ENCODE results near the gene COL28A1.

COL28A1 gene

DNA sequence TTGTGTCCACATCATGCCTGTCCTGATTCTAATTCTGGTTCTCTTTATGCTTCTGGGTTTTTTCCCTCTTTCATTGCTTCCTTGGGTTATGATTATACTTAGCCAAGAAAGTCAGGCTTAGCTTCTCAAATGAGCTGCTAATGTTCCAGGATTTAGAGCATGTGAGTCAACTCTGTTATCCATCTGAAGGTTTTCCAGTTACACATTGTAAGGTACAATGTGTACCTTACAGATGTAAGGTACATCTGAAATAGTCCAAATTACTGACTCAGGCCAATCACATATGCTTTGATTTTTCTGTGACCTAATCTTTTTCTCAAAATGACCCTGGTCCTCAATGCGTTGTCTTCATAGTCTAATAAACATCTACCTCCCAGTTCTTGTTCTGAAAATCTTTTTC is 17.7 kb upstream of the COL28A1 start:
- intact Hi-C loops (cut with micrococcal nuclease) = no loop called here
- no peak overlapping the region for H3K4me3 Mint-ChIP-seq
- H3K27ac Mint-ChIP-seq = no peak overlapping the region
- H3K36me3 Mint-ChIP-seq (ENCODE audit: low read depth) = no peaks in the 10 kb centered on the region
- no peaks in the 10 kb centered on the region for H3K4me1 Mint-ChIP-seq (ENCODE audit: low read depth)
- H3K27me3 Mint-ChIP-seq = no peaks in the 10 kb centered on the region
- H3K9me3 Mint-ChIP-seq = peaks cover 12% of the 10 kb centered on the region

GRCh38 chr7:7552199-7552598 is 16.5 kb upstream of the COL28A1 start:
- no peak overlapping the region for H3K4me3 Mint-ChIP-seq
- no peaks in the 10 kb centered on the region for H3K4me1 Mint-ChIP-seq (ENCODE audit: low read depth)
- intact Hi-C loops (cut with micrococcal nuclease) = no loop called here
- no peaks in the 10 kb centered on the region for H3K27me3 Mint-ChIP-seq
- no peak overlapping the region for H3K27ac Mint-ChIP-seq
- peaks cover under 1% of the 10 kb centered on the region for H3K9me3 Mint-ChIP-seq
- no peaks in the 10 kb centered on the region for H3K36me3 Mint-ChIP-seq (ENCODE audit: low read depth)

- Mint-ChIP-seq H3K27me3 (no peaks in the 10 kb centered on the region), H3K4me3 (no peak overlapping the region), H3K4me1 (ENCODE audit: low read depth) (no peaks in the 10 kb centered on the region), H3K9me3 (no peaks in the 10 kb centered on the region), H3K36me3 (ENCODE audit: low read depth) (no peaks in the 10 kb centered on the region), H3K27ac (no peak overlapping the region)
- intact Hi-C loops (cut with micrococcal nuclease) = no loop called here
These were observed 15.0 kb upstream of the COL28A1 start for GRCh38 chr7:7550663-7551062.

DNA sequence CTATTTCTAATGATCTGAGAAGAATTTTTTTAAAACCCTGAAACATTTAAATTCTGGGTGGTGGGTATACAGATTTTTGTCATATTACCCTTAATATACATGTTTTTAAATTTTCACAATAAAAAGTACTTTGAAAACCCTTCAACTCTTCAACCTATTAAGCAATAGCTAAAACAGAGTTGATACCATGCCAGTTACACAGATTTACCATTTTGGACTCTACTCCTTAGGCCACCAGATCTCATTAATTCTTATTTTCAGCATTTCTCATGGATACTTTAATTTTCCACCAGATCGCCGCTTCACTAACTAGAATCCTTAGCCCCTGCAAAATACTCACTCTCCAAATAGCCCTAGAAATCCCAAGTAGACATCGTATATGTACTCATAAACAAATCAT is 12.7 kb upstream of the COL28A1 start:
- no peaks in the 10 kb centered on the region for H3K9me3 Mint-ChIP-seq
- no peak overlapping the region for H3K4me3 Mint-ChIP-seq
- no peaks in the 10 kb centered on the region for H3K27me3 Mint-ChIP-seq
- no peaks in the 10 kb centered on the region for H3K36me3 Mint-ChIP-seq (ENCODE audit: low read depth)
- H3K27ac Mint-ChIP-seq = no peak overlapping the region
- H3K4me1 Mint-ChIP-seq (ENCODE audit: low read depth) = no peaks in the 10 kb centered on the region
- intact Hi-C loops (cut with micrococcal nuclease) = no loop called here

DNA sequence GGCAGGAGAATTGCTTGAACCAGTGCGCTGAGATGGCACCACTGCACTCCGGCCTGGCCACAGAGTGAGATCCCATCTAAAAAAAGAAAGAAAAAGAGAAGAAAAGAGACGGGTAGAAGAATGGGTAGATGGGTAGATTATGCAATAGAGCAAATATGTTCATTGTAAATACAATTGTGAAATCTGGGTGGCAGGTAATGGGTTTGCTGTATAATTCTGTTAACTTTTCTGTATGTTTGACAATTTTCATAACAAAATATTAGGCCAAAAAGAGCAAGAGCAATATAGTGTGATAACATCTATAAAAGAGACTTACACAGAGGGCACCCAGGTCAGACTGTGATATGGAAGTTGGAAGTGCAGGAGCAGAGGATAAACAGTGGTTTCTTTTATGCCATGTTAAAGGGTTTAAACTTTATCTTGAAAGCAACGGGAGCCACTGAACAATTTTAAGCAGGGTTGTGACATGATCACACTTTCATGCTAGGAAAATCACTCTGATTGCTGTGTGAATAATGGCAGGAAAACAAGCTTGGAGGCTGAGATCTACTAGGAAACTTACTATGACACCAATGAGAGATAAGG is 6.7 kb upstream of the COL28A1 start:
- Mint-ChIP-seq H3K36me3 (ENCODE audit: low read depth) (no peaks in the 10 kb centered on the region), H3K9me3 (no peaks in the 10 kb centered on the region), H3K4me1 (ENCODE audit: low read depth) (peaks cover 4% of the 10 kb centered on the region), H3K27me3 (no peaks in the 10 kb centered on the region), H3K4me3 (no peak overlapping the region), H3K27ac (no peak overlapping the region)
- intact Hi-C loops (cut with micrococcal nuclease) = loop anchor here (5.0 kb wide), 3 partner anchors 120 to 575 kb away; no protein-coding TSS in a partner anchor

GRCh38 chr7:7539711-7540110 is 4.0 kb upstream of the COL28A1 start:
- Mint-ChIP-seq H3K9me3 (no peaks in the 10 kb centered on the region), H3K27ac (no peak overlapping the region), H3K4me1 (ENCODE audit: low read depth) (peaks cover 4% of the 10 kb centered on the region), H3K36me3 (ENCODE audit: low read depth) (no peaks in the 10 kb centered on the region), H3K4me3 (no peak overlapping the region), H3K27me3 (no peaks in the 10 kb centered on the region)
- intact Hi-C loops (cut with micrococcal nuclease) = loop anchor here (5.0 kb wide), 3 partner anchors 117 to 572 kb away; no protein-coding TSS in a partner anchor

DNA sequence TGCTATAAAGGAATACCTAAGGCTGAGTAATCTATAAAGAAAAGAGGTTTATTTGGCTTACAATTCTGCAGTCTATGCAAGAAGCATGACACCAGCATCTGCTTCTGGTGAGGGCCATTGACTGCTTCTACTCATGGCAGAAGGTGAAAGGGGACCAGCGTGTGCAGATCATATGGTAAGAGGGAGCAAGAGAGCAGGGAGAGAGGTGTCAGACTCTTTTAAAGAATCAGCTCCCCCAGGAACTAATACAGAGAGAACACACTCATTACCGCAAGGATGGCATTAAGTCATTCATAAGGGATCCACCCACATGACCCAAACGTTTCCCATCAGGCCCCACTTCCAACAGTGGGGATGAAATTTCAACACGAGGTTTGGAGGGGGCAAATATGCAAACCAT is 3.5 kb upstream of the COL28A1 start:
- H3K27ac Mint-ChIP-seq = no peak overlapping the region
- H3K4me1 Mint-ChIP-seq (ENCODE audit: low read depth) = peaks cover 4% of the 10 kb centered on the region
- no peaks in the 10 kb centered on the region for H3K27me3 Mint-ChIP-seq
- no peaks in the 10 kb centered on the region for H3K9me3 Mint-ChIP-seq
- no peak overlapping the region for H3K4me3 Mint-ChIP-seq
- intact Hi-C loops (cut with micrococcal nuclease) = no loop called here
- H3K36me3 Mint-ChIP-seq (ENCODE audit: low read depth) = no peaks in the 10 kb centered on the region

DNA sequence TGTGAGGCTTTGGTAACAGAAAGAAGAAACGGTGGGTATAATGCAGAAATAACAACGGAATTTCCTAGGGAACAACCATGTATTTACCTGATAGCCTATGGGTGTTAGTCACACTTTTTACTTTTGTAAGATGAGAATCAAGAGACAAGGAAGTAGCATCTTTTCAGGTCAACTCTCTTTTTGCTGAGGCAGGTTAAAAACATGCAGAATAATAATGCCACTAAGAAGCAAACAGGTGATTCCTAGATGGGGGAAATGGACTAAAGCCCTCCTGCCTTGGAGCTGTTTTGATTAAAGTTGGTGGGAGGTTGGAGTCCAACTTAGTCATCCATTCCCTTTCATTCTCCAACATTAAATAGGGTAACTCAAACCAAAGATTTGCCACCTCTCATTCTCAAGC is 2.0 kb upstream of the COL28A1 start:
- intact Hi-C loops (cut with micrococcal nuclease) = no loop called here
- Mint-ChIP-seq H3K27me3 (no peaks in the 10 kb centered on the region), H3K27ac (no peak overlapping the region), H3K9me3 (no peaks in the 10 kb centered on the region), H3K4me1 (ENCODE audit: low read depth) (peaks cover 4% of the 10 kb centered on the region), H3K36me3 (ENCODE audit: low read depth) (no peaks in the 10 kb centered on the region), H3K4me3 (no peak overlapping the region)

DNA sequence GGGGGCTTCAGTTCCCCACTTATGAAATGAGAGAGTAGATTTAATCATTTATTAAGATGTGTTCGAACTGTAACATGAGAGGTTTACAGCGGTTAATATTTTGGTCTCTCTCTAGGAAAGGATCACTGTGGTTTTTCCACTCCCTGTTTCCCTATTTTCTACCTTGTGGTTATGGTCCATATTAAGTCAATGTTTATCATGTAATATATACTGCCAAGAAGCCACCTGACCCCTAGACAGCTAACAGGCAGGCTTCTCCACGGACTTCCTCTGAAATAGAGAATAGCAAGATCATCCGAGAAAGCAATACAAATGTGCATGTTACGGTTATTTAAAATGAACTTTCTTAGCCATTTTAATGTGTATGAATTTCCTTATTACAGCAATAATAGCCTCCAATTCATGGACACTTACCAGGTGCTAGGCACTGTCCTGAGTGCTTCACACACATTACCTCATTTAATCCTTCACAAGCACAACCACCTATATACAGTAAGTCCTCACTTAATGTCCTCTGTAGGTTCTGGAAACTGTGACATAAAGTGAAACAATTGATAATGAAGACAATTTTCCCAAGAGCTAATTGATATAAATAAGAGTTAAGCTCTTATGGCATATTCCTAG is 835 bp upstream of the COL28A1 start:
- H3K27me3 Mint-ChIP-seq = peaks cover 2% of the 10 kb centered on the region
- no peaks in the 10 kb centered on the region for H3K4me1 Mint-ChIP-seq (ENCODE audit: low read depth)
- H3K9me3 Mint-ChIP-seq = no peaks in the 10 kb centered on the region
- no peaks in the 10 kb centered on the region for H3K36me3 Mint-ChIP-seq (ENCODE audit: low read depth)
- intact Hi-C loops (cut with micrococcal nuclease) = no loop called here
- no peak overlapping the region for H3K4me3 Mint-ChIP-seq
- no peak overlapping the region for H3K27ac Mint-ChIP-seq

- Mint-ChIP-seq H3K4me1 (ENCODE audit: low read depth) (no peaks in the 10 kb centered on the region), H3K4me3 (no peak overlapping the region), H3K27me3 (peaks cover 4% of the 10 kb centered on the region), H3K27ac (no peak overlapping the region), H3K9me3 (no peaks in the 10 kb centered on the region), H3K36me3 (ENCODE audit: low read depth) (no peaks in the 10 kb centered on the region)
- intact Hi-C loops (cut with micrococcal nuclease) = no loop called here
These were observed 1.7 kb downstream of the COL28A1 start for GRCh38 chr7:7533831-7534430.

DNA sequence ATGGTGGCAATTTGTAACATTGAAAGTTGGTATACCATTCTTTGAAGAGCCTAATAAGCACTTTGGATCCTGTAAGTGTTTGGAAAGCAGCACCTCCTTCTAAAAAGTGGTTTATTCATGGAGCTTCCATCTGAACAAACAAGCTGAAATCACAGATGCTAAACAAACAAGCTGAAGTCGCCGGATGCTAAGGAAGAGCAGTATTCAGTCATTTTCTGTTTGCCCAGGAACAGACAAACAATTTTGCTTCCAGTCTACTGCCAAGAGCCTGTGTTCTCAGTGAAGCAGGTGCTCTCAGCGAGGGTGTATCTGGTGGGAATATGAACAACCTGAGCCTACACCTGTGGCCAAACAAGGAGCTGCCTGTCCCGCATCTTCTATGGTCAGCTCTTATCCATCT is 6.3 kb downstream of the COL28A1 start:
- Mint-ChIP-seq H3K27me3 (peaks cover 4% of the 10 kb centered on the region), H3K27ac (no peak overlapping the region), H3K4me3 (no peak overlapping the region), H3K4me1 (ENCODE audit: low read depth) (no peaks in the 10 kb centered on the region), H3K9me3 (no peaks in the 10 kb centered on the region), H3K36me3 (ENCODE audit: low read depth) (no peaks in the 10 kb centered on the region)
- intact Hi-C loops (cut with micrococcal nuclease) = no loop called here

DNA sequence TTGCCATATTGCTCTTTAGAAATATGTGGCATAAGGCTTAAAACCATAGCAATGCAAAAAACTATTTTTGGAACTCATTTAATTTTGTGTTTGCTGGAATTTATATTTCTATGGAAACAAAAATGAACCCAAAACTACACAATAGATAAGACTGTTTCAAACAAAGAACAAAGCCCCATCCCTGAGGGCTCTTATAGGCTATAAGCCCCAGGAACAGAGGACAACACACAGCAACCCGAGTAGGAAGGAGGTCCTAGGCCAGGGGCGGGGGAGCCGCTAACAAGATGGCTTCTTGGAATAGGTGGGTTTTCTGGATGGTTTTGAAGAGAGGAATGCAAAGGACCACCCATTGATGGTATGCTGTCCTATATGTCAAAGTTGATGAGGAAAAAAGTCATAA is 8.6 kb downstream of the COL28A1 start:
- no peak overlapping the region for H3K4me3 Mint-ChIP-seq
- H3K27ac Mint-ChIP-seq = no peak overlapping the region
- intact Hi-C loops (cut with micrococcal nuclease) = no loop called here
- H3K36me3 Mint-ChIP-seq (ENCODE audit: low read depth) = no peaks in the 10 kb centered on the region
- H3K9me3 Mint-ChIP-seq = no peaks in the 10 kb centered on the region
- H3K4me1 Mint-ChIP-seq (ENCODE audit: low read depth) = no peaks in the 10 kb centered on the region
- peaks cover 4% of the 10 kb centered on the region for H3K27me3 Mint-ChIP-seq

DNA sequence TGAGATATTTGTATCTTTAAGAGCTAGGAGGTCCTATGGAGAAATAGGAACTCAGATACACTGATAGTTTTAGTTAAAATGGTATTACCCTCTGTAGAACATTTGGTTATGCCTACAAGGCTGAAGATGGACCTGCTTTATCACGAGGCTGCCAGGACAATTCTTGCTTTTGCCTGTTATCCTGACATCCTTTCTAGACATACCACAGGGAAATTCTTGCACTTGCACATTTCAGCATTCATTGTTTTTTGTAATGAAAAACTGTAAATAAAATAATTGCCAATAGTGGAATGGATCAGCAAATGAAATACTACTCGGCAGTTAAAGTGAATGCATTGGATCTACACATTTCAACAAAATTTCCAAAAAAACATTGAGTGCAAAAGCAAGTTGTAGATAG is 9.7 kb downstream of the COL28A1 start:
- Mint-ChIP-seq H3K36me3 (ENCODE audit: low read depth) (no peaks in the 10 kb centered on the region), H3K27me3 (peaks cover 2% of the 10 kb centered on the region), H3K9me3 (no peaks in the 10 kb centered on the region), H3K27ac (no peak overlapping the region), H3K4me3 (no peak overlapping the region), H3K4me1 (ENCODE audit: low read depth) (no peaks in the 10 kb centered on the region)
- intact Hi-C loops (cut with micrococcal nuclease) = no loop called here

DNA sequence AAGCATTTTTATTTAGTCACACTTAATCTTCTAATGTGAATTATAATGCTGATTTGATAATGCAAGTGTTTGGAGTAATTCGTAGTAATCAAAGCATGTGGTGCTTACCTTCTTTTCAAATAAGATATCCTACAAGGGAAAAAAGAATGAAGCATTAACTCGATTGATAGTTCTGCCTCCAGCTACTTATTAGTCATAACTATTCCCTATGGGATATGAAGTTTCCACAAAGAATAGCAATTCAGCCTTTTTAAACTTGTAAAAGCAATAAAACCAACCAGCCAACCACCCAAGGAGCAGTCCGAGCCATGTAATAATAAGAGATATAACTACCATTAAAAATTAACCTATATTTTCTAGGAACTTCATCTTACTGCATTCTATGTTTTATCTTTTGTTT is 11.6 kb downstream of the COL28A1 start:
- no peaks in the 10 kb centered on the region for H3K4me1 Mint-ChIP-seq (ENCODE audit: low read depth)
- no peak overlapping the region for H3K27ac Mint-ChIP-seq
- no peaks in the 10 kb centered on the region for H3K27me3 Mint-ChIP-seq
- intact Hi-C loops (cut with micrococcal nuclease) = no loop called here
- H3K4me3 Mint-ChIP-seq = no peak overlapping the region
- no peaks in the 10 kb centered on the region for H3K9me3 Mint-ChIP-seq
- no peaks in the 10 kb centered on the region for H3K36me3 Mint-ChIP-seq (ENCODE audit: low read depth)

DNA sequence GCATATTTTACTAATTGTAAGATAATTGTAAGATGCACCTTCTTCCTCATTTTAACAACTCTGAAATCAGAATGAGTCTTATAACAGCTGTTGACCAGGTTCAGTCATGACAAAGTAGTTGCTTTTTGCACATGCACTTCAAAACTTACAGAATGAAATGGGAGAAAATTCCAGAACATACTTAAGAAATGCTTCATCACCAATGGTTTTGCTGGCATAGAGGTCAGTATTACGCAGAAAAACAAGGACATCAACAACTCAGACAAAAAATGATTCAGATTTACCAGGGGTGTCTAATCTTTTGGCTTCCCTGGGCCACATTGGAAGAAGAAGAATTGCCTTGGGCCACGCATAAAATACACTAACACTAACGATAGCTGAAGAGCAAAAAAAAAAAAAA is 13.3 kb downstream of the COL28A1 start:
- Mint-ChIP-seq H3K4me3 (no peak overlapping the region), H3K36me3 (ENCODE audit: low read depth) (no peaks in the 10 kb centered on the region), H3K4me1 (ENCODE audit: low read depth) (no peaks in the 10 kb centered on the region), H3K27ac (no peak overlapping the region), H3K9me3 (no peaks in the 10 kb centered on the region), H3K27me3 (no peaks in the 10 kb centered on the region)
- intact Hi-C loops (cut with micrococcal nuclease) = no loop called here
